ENCODE results near the gene C1QB.

Gene C1QB

GRCh38 chr1:22652881-22653316 lies at the start of gene C1QB:
TSS of gene C1QB (plus strand) at chr1:22653236. CDS start at chr1:22659463, 6,227 bp downstream.
- no peak for DNase-seq (ENCODE audit: low read depth in 2 of 2)

GRCh38 chr1:22606161-22606560 lies 46.9 kb upstream of the C1QB start:
- DNase-seq (ENCODE audit: low read depth in 2 of 2): no peak

GRCh38 chr1:22607154-22607553 lies 45.9 kb upstream of the C1QB start:
- DNase-seq (ENCODE audit: low read depth in 2 of 2): no peak

GRCh38 chr1:22608361-22608760 lies 44.7 kb upstream of the C1QB start:
- DNase-seq (ENCODE audit: low read depth in 2 of 2): no peak

- DNase-seq (ENCODE audit: low read depth in 2 of 2): no peak
Observed at GRCh38 chr1:22609291-22609690, 43.7 kb upstream of the C1QB start.

- DNase-seq (ENCODE audit: low read depth in 2 of 2): peak; percentile 10 to 16
Observed at GRCh38 chr1:22611530-22611947, 41.5 kb upstream of the C1QB start.

GRCh38 chr1:22612671-22613571 lies 40.1 kb upstream of the C1QB start:
- DNase-seq (ENCODE audit: low read depth in 2 of 2): no peak

GRCh38 chr1:22613572-22613918 lies 39.5 kb upstream of the C1QB start:
- no peak for DNase-seq (ENCODE audit: low read depth in 2 of 2)

- DNase-seq (ENCODE audit: low read depth in 2 of 2): no peak
Observed at GRCh38 chr1:22613951-22614350, 39.1 kb upstream of the C1QB start.

GRCh38 chr1:22615886-22616285 lies 37.1 kb upstream of the C1QB start:
- no peak for DNase-seq (ENCODE audit: low read depth in 2 of 2)

GRCh38 chr1:22616571-22616970 lies 36.5 kb upstream of the C1QB start:
- DNase-seq (ENCODE audit: low read depth in 2 of 2): no peak

- DNase-seq (ENCODE audit: low read depth in 2 of 2): no peak
Observed at GRCh38 chr1:22618056-22618455, 35.0 kb upstream of the C1QB start.

GRCh38 chr1:22619252-22619651 lies 33.8 kb upstream of the C1QB start:
- no peak for DNase-seq (ENCODE audit: low read depth in 2 of 2)

GRCh38 chr1:22619798-22620197 lies 33.2 kb upstream of the C1QB start:
- DNase-seq (ENCODE audit: low read depth in 2 of 2): no peak

- DNase-seq (ENCODE audit: low read depth in 2 of 2): no peak
Observed at GRCh38 chr1:22621761-22622160, 31.3 kb upstream of the C1QB start.

GRCh38 chr1:22625262-22625925 lies 27.6 kb upstream of the C1QB start:
- no peak for DNase-seq (ENCODE audit: low read depth in 2 of 2)

- DNase-seq (ENCODE audit: low read depth in 2 of 2): no peak
Observed at GRCh38 chr1:22626237-22627157, 26.5 kb upstream of the C1QB start.

GRCh38 chr1:22627331-22627730 lies 25.7 kb upstream of the C1QB start:
- DNase-seq (ENCODE audit: low read depth in 2 of 2): no peak

GRCh38 chr1:22628698-22629444 lies 24.2 kb upstream of the C1QB start:
- no peak for DNase-seq (ENCODE audit: low read depth in 2 of 2)

- DNase-seq (ENCODE audit: low read depth in 2 of 2): no peak
Observed at GRCh38 chr1:22629886-22630285, 23.1 kb upstream of the C1QB start.
